Nephron (organoid): ENCODE results near the gene ZC3H4.

ENCODE experiments used
- H3K27ac Mint-ChIP-seq, 3 experiments: 2 replicates each; pipeline ENCODE4 v1.8.0; 2020; ENCODE audit warnings: mixed read lengths in 3 of 3, mild to moderate bottlenecking in 2 of 3, moderate library complexity in 1 of 3
- H3K27me3 Mint-ChIP-seq: 2 replicates; pipeline ENCODE4 v1.8.0; 2021; ENCODE audit warnings: low read depth, mild to moderate bottlenecking, moderate library complexity, mixed read lengths
- H3K36me3 Mint-ChIP-seq: 2 replicates; pipeline ENCODE4 v1.8.0; 2020; ENCODE audit warnings: low read depth, mixed read lengths
- H3K4me1 Mint-ChIP-seq: 2 replicates; pipeline ENCODE4 v1.8.0; 2020; ENCODE audit warnings: mixed read lengths
- H3K4me3 Mint-ChIP-seq, 3 experiments: 2 replicates each; pipeline ENCODE4 v1.8.0; 2020; ENCODE audit warnings: mild to moderate bottlenecking in 3 of 3, mixed read lengths in 3 of 3, moderate library complexity in 2 of 3
- H3K9me3 Mint-ChIP-seq: 2 replicates; pipeline ENCODE4 v1.8.0; 2020; ENCODE audit warnings: mixed read lengths
- TF ChIP-seq, protein P1 (sequence below), 3 experiments: fragments of 200-600 bp; sonication (generic); IDR thresholded peaks; one replicate each; pipeline ENCODE4 v1.5.0; 2021; ENCODE audit warnings: antibody characterized with exemption in 3 of 3; ENCODE audit not compliant: unreplicated experiment in 3 of 3

ZC3H4 gene

DNA sequence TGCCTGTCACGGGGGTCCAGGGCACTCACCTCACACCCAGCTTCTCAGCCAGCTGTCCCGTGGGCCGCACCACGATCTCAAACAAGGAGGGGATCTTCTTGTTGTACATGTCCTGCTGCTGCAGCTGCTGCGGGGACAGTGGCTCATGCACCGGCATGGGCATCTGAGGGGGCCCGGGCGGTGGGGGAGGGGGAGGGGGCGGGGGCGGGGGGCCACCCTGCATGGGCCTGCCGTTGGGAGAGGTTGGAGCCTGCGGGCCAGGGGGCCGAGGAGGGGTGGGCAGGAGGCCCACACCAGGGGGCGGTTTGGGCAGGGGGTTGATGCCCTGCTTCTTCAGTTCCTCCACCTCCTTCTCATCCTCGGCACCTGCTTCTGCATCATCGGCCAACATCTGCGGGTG, 41.3 kb downstream of the ZC3H4 start:
- Mint-ChIP-seq H3K4me1 (no peaks in the 10 kb centered on the region), H3K9me3 (no peaks in the 10 kb centered on the region), H3K27me3 (no peaks in the 10 kb centered on the region), H3K27ac (no peak overlapping the region), H3K4me3 (no peak overlapping the region), H3K36me3 (peaks cover 48% of the 10 kb centered on the region)
- TF ChIP-seq, protein P1, sequence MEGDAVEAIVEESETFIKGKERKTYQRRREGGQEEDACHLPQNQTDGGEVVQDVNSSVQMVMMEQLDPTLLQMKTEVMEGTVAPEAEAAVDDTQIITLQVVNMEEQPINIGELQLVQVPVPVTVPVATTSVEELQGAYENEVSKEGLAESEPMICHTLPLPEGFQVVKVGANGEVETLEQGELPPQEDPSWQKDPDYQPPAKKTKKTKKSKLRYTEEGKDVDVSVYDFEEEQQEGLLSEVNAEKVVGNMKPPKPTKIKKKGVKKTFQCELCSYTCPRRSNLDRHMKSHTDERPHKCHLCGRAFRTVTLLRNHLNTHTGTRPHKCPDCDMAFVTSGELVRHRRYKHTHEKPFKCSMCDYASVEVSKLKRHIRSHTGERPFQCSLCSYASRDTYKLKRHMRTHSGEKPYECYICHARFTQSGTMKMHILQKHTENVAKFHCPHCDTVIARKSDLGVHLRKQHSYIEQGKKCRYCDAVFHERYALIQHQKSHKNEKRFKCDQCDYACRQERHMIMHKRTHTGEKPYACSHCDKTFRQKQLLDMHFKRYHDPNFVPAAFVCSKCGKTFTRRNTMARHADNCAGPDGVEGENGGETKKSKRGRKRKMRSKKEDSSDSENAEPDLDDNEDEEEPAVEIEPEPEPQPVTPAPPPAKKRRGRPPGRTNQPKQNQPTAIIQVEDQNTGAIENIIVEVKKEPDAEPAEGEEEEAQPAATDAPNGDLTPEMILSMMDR (IDR thresholded peaks at IDR 0.05; ENCODE audit: unreplicated experiment in 3 of 3): no peak

DNA sequence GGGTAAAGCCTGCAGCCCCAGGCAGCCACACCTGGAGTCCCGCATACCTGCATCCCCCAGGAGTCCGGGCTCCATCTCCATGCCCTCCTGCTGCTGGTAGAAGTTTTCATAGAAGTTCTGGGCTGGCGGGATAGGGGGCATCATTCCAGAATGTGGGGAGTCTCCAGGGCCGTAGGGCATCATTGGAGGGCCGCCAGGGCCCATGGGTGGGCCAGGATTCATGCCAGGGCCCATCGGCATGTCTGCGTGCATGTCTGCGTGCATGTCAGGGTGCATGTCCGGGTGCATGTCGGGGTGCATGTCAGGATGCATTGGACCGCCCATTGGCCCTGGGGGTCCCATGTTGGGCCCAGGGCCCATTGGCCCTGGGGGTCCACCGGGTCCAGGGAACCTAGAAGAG, 41.8 kb downstream of the ZC3H4 start:
- TF ChIP-seq, protein P1 (IDR thresholded peaks at IDR 0.05; ENCODE audit: unreplicated experiment in 3 of 3): no peak
- Mint-ChIP-seq H3K36me3 (peaks cover 48% of the 10 kb centered on the region), H3K4me1 (no peaks in the 10 kb centered on the region), H3K27me3 (no peaks in the 10 kb centered on the region), H3K9me3 (no peaks in the 10 kb centered on the region), H3K27ac (no peak overlapping the region), H3K4me3 (no peak overlapping the region)

DNA sequence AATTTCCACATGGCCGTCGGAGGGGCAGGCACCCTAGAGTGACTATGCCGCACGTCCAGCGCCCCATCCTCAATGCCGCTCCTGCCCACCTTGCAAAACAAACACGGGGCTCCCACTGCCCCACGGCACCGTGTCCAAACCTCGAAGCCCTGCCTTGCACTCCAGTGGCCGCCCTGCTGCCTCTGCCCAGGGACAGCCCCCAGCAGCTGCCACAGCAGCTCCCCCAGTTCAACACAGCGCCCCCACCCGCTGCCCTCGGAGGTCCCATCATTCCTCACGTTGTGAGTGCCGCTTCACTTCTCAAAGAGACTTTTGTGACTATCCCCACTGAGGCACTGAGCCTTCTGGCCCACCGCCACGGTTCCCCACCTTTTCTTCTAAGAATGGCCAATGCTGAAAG, 42.8 kb downstream of the ZC3H4 start:
- Mint-ChIP-seq H3K4me1 (no peaks in the 10 kb centered on the region), H3K27me3 (no peaks in the 10 kb centered on the region), H3K36me3 (peaks cover 40% of the 10 kb centered on the region), H3K4me3 (no peak overlapping the region), H3K27ac (no peak overlapping the region), H3K9me3 (no peaks in the 10 kb centered on the region)
- TF ChIP-seq, protein P1 (IDR thresholded peaks at IDR 0.05; ENCODE audit: unreplicated experiment in 3 of 3): no peak

DNA sequence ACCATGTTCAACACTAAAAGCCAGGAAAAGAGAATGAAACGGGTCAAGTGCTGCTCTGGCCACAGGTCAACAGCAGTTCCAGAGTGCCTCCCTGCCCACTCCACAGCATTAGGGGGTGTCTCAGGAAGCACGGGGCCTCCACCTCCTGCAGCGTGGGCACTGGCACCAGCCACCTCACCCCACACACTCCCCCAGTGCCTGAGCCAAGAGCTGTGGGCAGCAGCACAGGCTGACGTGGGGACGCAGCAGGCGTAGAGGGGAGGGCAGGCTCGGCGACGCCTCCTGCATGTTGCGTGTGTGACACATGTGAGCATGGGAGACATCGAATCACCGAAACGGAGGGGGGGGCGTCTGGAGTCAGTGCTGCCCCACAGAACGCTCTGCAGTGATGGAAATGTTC, 43.8 kb downstream of the ZC3H4 start:
- no peaks in the 10 kb centered on the region for H3K4me1 Mint-ChIP-seq
- no peaks in the 10 kb centered on the region for H3K27me3 Mint-ChIP-seq
- TF ChIP-seq, protein P1 (IDR thresholded peaks at IDR 0.05; ENCODE audit: unreplicated experiment in 3 of 3): no peak
- peaks cover 34% of the 10 kb centered on the region for H3K36me3 Mint-ChIP-seq
- no peaks in the 10 kb centered on the region for H3K9me3 Mint-ChIP-seq
- no peak overlapping the region for H3K4me3 Mint-ChIP-seq
- H3K27ac Mint-ChIP-seq: no peak overlapping the region

DNA sequence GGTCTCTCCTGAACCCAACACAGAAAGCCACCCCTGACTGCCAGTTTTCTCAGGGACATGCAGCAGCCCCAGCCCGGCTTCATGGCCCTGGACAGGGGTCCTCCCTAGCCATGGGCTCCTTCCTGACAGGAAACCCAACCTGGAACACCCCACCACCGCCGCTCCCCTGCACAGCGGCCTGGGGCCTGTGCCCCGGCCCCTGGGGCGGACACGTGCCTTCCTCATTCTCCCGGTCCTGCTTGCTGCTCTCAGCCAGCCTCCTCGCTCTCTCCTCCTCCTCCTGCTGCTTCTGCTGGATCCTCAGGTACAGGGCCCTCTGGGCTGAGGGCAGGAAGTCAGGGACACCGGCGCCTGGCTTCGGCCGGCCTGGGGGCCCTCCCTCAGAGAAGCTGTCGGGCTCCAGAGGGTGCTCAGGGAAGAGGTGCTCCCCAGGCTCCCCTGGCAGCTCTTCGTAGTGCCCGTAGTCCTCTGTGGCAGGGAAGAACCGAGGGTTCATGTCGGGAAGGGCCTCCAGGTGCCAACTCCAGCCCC, 44.6 kb downstream of the ZC3H4 start:
- Mint-ChIP-seq H3K4me1 (no peaks in the 10 kb centered on the region), H3K27ac (no peak overlapping the region), H3K27me3 (no peaks in the 10 kb centered on the region), H3K36me3 (peaks cover 36% of the 10 kb centered on the region), H3K4me3 (no peak overlapping the region), H3K9me3 (no peaks in the 10 kb centered on the region)
- TF ChIP-seq, protein P1 (IDR thresholded peaks at IDR 0.05; ENCODE audit: unreplicated experiment in 3 of 3): no peak

DNA sequence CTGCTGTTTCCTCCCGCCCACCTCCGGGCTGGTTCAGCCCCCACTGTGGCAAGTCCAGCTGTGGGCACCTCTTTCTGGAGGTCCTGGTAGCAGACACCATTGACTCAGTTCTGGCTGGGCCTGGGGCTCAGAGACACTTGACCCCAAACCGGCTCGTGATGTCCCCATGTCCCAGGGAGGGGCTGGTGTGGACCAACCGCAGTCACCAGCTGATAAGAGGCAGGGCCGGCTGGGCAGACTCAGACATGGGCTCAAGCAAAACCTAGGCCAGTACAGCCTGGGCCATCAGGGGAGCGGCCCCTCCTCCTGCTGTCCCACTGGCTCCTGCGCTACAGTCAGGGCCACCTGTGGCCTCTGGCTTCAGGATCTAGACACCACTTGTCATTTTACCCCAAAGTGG, 45.3 kb downstream of the ZC3H4 start:
- Mint-ChIP-seq H3K27ac (no peak overlapping the region), H3K27me3 (no peaks in the 10 kb centered on the region), H3K4me3 (no peak overlapping the region), H3K4me1 (no peaks in the 10 kb centered on the region), H3K36me3 (peaks cover 34% of the 10 kb centered on the region), H3K9me3 (no peaks in the 10 kb centered on the region)
- TF ChIP-seq, protein P1 (IDR thresholded peaks at IDR 0.05; ENCODE audit: unreplicated experiment in 3 of 3): no peak
